Measurements from ENCODE around the gene KDM6A. TPM values are rescaled to one million over a fixed set of nuclear protein-coding genes. Genes with fewer than 3 reads are reported as not detected.
A peak's percentile ranks its signal among the peaks of the same experiment; 100 is the strongest.

The KDM6A gene
- total RNA-seq, 6 experiments from 2014 or later: 7.1 to 20.9 (median 15.7) TPM

DNA sequence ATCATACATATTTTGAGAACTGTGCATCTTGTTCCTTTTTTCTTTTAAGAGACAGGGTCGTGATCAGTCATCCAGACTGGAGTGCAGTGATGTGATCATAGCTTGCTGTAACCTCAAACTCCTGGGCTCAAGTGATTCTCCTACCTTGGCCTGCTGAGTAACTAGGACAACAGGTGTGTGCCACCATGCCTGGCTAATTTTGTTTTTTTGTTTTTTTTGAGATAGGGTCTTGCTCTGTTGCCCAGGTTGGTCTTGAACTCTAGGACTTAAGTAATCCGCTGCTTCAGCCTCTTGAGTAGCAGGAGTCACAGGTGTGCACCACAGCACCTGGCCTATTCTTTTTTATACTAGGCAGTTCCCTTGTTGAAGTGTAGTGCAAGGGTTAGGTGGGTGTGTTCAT, 24.6 kb downstream of the KDM6A start:
- no peak overlapping the region for H3K27ac ChIP-seq

DNA sequence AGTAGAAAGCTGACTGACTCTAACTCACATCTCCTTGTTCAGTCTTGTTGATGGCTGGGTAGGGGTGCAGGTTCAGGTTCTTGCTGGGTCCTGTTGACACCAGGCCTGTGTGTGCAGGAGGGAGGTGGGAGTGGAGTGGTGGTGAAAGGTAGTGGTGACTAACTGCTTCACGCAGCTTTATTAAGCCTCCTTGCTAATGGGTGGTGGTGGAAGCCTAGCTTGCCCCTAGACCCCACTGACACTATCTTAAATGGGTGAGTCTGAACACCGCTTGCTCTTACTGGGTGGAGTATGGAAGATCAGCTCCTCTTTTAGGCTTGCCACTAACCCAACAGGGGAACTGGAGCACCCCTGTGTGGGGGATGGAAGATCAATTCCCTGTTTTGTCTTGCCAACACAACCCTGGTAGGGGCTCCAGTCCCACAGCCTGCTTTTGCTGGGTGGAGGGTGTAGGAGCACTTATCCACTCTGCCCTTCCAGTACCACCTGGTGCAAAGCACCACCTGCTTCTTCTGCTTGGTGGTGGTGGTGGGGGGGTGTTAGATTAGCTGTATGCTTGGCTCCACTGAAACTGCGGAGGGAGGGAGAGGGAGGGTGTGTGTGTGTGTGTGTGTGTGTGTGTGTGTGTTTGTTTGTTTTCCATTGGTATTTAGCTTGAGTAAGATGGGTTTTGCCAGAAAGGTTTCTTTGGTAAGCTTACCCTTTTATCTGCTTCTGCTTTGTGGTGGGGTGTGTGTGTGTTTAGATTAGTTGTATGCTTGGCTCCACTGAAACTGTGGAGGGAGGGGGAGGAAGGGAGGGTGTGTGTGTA, 25.6 kb downstream of the KDM6A start:
- ATAC-seq (peak; percentile 63 to 88 (median 67)), DNase-seq (no peak)
- Histone ChIP-seq H3K27ac (no peak overlapping the region), H3K27me3 (no peaks in the 10 kb centered on the region), H3K4me3 (no peak overlapping the region), H3K4me1 (peaks cover 0 to 22% (median under 1%) of the 10 kb centered on the region in 4 donors), H3K36me3 (no peaks in the 10 kb centered on the region), H3K9me3 (no peaks in the 10 kb centered on the region)
- intact Hi-C loops (cut with DNase I): no loop called here
- no peak for TF ChIP-seq POLR2A (IDR thresholded peaks at IDR 0.05)
- TF ChIP-seq, protein P1, sequence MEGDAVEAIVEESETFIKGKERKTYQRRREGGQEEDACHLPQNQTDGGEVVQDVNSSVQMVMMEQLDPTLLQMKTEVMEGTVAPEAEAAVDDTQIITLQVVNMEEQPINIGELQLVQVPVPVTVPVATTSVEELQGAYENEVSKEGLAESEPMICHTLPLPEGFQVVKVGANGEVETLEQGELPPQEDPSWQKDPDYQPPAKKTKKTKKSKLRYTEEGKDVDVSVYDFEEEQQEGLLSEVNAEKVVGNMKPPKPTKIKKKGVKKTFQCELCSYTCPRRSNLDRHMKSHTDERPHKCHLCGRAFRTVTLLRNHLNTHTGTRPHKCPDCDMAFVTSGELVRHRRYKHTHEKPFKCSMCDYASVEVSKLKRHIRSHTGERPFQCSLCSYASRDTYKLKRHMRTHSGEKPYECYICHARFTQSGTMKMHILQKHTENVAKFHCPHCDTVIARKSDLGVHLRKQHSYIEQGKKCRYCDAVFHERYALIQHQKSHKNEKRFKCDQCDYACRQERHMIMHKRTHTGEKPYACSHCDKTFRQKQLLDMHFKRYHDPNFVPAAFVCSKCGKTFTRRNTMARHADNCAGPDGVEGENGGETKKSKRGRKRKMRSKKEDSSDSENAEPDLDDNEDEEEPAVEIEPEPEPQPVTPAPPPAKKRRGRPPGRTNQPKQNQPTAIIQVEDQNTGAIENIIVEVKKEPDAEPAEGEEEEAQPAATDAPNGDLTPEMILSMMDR (IDR thresholded peaks at IDR 0.05): no peak
- no CpG with 5 or more reads among the region's 3 CpGs for WGBS (ENCODE audit: insufficient coverage, low coverage, low lambda C conversion rate, missing lambda C conversion rate)

More for the DNA sequence above, 24.6 kb downstream of the KDM6A start:
- Histone ChIP-seq H3K9me3 (no peaks in the 10 kb centered on the region), H3K36me3 (no peaks in the 10 kb centered on the region), H3K4me3 (no peak overlapping the region), H3K27me3 (no peaks in the 10 kb centered on the region), H3K4me1 (peaks cover 0 to 22% (median under 1%) of the 10 kb centered on the region in 4 donors)
- TF ChIP-seq, protein P1 (IDR thresholded peaks at IDR 0.05): no peak
- TF ChIP-seq POLR2A (IDR thresholded peaks at IDR 0.05): no peak
- no peak for DNase-seq
- intact Hi-C loops (cut with DNase I): no loop called here
- ATAC-seq: no peak
- 95% methylated on average over 2 of the region's 2 CpGs for WGBS (ENCODE audit: insufficient coverage, low coverage, low lambda C conversion rate, missing lambda C conversion rate)

DNA sequence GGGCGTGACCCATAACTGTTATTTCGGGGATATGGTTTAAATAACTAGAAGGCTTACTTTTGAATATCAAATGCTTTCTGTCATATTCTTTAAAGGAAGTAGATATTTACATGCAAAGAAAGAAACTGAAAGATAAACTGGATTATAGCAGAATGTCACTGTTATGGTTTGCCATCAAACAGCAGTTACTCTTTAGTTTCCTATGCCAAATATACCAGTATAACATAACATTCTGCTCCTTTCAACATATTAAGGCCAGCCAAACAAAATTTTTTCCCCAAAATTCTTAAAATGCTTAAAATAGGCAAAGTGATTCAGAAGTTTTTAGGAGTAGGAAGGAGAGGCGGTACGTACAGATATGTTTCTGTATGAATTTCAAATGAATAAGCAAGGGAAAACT, 27.0 kb downstream of the KDM6A start:
- H3K4me3 ChIP-seq: no peak overlapping the region
- H3K36me3 ChIP-seq: no peaks in the 10 kb centered on the region
- WGBS (ENCODE audit: insufficient coverage, low coverage, low lambda C conversion rate, missing lambda C conversion rate): 61% methylated on average over 4 of the region's 4 CpGs
- ATAC-seq (no peak), DNase-seq (no peak)
- peaks cover under 1 to 35% (median 4%) of the 10 kb centered on the region in 4 donors for H3K4me1 ChIP-seq
- no peak overlapping the region for H3K27ac ChIP-seq
- intact Hi-C loops (cut with DNase I): no loop called here
- H3K9me3 ChIP-seq: no peaks in the 10 kb centered on the region
- no peaks in the 10 kb centered on the region for H3K27me3 ChIP-seq
- TF ChIP-seq, protein P1 (IDR thresholded peaks at IDR 0.05): no peak

DNA sequence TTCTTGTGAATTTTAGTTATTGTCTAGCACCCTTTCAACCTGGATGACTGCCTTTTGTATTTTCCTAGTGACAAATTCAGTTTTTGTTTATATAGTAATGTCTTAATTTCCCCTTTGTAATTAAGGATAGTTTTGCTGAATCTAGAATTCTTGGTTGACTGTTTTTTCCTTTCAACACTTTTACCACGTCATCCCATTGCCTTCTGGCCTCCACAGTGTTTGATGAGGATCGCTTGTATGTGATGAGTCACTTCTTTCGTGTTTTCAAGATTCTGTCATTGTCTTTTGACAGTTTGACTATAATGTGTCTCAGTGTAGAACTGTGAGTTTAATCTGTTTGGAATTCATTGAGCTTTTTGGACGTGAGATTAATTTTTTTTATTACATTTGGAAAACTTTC, 30.1 kb downstream of the KDM6A start:
- WGBS (ENCODE audit: insufficient coverage, low coverage, low lambda C conversion rate, missing lambda C conversion rate): 61% methylated on average over 4 of the region's 4 CpGs
- intact Hi-C loops (cut with DNase I): no loop called here
- TF ChIP-seq, protein P1 (IDR thresholded peaks at IDR 0.05): no peak
- TF ChIP-seq POLR2A (IDR thresholded peaks at IDR 0.05): no peak
- Histone ChIP-seq H3K27ac (no peak overlapping the region), H3K9me3 (no peaks in the 10 kb centered on the region), H3K4me1 (peaks cover 1 to 58% (median 4%) of the 10 kb centered on the region in 4 donors), H3K4me3 (no peak overlapping the region), H3K36me3 (no peaks in the 10 kb centered on the region), H3K27me3 (no peaks in the 10 kb centered on the region)
- DNase-seq: no peak
- ATAC-seq: no peak

All from right lobe of liver (tissue), 6 donors.